Hematopoietic multipotent progenitor cell (in vitro differentiated cells): ENCODE data around the gene VSNL1. TPM values are rescaled to one million over a fixed set of nuclear protein-coding genes. Genes with fewer than 3 reads are reported as not detected.

Experiments
- DNase-seq, 3 donors: peaks; one replicate each; pipeline ENCODE4 v3.0.0-alpha.2; 2011 to 2015; ENCODE audit warnings: low read depth in 2 of 3, low spot score in 2 of 3
- total RNA-seq: library from RNA; depleted of rRNA; stranded (reverse); fragments of >200 nt; gene quantifications from one replicate; pipeline ENCODE4 v1.2.3, GENCODE V29; 2012

The VSNL1 gene
- total RNA-seq, 1 donor, result not detected

DNA sequence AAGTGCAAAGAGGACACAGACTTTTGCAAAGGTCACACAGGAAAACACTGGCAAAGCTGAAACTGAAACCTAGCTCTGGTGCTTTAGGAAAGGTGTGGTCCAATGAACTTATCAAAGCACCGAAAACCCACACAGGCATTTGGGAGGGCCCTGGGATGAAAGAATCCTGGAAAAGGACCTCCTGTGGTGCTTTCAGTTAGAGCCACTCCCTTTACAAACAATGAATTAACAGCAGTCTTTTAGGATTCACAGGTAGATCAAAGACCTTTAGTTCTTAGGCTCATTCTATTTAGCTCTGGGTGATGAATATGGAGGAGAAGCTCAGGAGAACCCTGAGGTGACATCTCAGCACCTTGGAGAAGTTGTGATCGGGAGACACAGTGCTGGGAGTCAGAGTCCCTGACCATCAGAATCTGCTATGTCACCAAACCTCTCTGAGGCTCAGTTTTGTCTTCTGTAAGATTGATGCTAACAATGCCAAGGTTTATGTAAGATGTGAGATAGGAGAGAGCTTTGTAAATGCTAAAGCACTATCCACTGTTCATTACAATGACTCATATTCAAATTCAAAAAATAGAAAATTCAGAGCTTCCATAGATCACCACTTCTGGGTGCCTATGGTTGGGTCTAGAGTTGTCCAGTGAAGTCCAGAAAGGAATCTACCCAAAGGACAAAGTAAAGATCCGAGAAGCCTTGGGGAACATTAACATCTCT is 39.3 kb downstream of the VSNL1 start:
- no peak for DNase-seq

DNA sequence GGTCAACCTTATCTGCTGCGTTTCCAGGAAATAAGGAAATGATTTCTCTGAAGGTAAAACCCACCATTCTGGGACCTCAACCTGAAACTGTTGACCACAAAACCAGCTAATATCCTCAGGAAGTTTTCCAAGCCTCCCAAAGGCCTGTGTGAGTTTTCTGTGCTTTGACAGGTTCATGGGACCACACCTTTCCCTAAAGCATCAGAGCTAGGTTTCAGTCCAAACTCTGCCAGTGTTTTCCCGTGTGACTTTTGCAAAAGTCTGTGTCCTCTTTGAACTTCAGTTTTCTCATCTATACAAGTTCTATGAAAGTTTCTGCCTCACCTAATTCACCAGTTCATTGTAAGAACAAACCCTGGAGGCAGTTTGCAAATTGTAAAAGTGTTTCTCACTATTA is 39.8 kb downstream of the VSNL1 start:
- no peak for DNase-seq

DNA sequence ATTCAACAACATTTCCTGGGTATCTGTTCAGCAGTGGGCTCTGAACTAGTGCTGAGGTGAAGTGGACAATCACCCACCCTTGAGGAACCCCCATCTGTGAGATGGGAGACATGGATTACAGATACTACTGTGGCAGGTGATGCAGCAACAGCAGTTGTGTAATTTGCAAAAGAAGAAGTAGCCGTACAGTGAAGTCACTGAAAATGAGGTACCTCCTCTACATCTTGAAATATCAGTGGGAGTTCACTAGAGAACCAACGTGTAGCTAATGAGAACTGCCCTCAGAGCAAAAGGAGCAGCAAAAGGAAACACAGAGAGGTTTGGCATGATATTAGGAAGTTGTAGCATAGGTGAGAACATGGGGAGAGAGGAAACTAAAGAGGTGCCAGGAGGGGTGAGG is 41.3 kb downstream of the VSNL1 start:
- no peak for DNase-seq

DNA sequence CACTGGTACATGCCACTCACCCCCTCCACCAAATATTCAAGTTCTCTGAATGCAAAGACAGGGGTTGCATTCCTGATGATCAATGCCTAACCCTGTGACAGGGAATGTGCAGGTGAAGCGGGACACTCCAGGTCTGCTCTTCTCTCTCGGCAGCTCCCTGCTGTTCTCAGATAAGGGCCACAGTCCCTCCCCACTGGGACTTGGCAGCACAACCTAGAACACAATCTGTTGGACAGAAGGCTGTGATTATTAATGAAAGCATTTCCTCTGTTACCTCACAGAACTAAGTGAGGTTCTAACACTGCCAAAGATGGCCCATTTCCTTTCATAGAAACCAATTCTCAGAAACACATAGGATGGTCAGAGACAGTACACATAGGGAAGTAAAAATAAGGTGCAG is 42.7 kb downstream of the VSNL1 start:
- DNase-seq, result no peak

DNA sequence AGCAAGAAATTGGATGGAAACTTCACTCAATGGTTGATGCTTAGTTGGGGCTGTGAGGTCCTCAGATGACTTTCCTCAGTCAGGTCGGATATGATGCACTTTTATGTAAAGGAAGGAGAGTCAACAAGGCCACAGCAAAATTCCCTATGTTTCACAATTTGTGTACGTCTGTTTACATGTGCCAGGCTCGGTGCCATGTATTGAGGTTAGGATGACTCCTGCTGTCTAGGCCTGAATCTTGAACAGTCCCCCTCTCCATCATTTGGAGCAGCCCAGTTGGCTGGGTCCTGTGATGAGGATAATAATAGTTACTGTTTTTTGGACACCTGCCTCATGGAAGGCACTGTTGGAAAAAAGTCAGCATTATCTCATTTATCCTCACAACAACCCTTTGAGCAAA is 43.1 kb downstream of the VSNL1 start:
- no peak for DNase-seq

DNA sequence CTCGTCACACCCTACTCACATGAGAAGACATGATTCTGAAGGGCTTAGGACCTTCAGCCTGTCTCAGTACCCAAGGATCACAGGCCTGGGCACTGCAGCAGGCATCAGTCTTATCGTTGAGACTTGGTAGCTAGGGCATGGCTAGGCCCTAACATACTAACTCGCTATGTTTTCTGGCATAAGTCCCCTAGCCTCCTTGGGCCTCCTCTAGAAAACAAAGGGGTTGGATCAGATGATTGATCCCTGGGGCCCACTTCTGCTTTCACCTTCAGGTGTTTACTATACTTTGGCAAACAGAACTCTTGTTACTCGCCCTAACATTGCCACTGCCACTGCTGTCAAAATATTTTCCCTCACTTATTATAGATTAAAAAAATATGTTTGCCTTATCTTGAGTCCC is 44.2 kb downstream of the VSNL1 start:
- DNase-seq, result no peak

DNA sequence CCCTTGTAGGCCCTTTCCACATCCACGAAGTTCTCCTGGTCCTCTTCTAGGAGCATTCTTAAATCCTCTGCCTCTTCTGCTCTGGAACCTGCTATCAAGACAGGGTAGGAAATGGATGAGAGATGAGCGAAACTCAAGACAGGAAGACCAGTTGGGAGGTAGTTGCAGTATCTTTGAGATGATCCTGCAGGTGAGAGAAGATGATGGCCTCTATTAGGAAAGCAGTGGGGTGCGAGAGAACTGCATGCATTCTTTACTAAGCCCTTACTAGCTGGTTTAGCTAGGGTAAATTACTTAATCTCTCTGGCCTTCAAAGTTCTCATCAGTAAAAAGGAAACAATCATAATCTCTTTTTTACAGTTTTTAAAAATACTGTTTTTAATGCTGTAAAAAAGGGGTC is 47.0 kb downstream of the VSNL1 start:
- DNase-seq, result no peak

DNA sequence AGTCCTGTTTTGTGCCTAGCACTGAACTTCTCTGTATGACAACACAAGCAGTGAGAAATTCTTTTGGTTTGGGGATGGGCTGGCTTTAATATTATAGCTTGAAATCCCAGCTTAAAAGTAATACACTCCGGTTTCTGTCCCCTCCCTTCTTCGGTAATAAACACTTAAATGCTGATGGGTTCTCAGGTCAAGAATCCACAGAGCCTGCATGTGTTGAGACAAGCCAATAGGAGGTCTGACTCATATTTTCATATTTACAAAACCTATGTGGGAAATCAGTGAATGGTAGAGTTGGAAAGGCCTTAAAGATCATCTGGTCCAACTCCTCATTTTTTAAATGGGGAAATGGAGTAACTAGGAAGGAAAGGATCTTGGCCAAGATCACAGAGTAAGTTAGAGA is 47.5 kb downstream of the VSNL1 start:
- no peak for DNase-seq

DNA sequence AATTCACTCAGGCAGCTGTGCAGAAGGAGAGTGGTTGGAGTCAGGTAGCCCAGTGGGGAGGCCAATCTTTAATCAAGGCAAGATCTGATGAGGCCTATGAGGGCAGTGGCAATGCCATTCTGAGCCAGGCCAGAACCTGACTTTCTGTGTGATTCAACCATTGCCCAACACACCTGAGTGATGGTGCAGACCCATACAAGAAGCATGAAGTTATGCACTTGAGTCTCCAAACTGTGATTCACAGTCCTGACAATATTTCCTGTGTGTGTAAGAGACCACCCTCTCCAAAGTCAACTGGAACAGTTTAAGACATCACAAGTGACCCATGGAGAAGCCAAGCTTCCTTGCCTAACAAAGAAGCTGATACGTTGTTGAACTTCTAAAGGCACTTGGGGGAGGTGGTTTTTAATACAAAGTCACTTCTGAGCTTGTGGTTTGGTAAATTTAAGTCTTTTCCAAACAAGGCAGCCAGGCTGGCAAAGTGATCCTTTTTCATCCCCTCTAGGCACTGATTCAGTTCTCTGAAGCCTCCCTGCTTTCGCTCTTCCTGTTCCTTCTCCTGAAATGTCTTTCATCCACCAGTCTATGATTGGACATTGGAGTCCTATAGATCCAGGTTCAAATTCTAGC is 49.0 kb downstream of the VSNL1 start:
- no peak for DNase-seq

DNA sequence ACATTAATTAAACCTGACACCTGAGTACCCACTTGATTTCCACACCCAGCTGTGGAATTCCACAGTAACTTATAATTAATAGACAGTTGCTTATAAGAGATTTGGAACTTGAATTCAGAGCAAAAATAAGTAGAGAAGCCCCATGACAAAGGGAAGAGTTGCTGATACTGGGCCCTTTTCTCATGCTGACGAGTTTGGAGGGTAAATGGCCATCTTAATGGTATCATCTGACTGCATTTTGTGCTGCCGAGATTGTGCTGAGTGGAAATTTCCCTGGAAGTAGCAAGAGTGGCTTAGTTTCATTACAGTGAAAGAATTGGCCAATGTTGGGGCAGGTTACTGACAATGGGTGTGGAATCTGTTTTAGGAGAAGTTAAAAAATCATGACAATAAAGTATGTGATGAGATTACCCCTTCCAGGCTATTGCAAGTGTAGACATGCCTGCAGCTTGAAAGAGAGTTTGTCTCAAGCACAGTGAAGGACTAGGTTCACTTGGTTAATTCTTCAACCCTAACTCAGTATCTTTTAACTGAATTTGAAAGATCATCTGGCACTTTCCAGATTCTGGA is 49.9 kb downstream of the VSNL1 start:
- no peak for DNase-seq

DNA sequence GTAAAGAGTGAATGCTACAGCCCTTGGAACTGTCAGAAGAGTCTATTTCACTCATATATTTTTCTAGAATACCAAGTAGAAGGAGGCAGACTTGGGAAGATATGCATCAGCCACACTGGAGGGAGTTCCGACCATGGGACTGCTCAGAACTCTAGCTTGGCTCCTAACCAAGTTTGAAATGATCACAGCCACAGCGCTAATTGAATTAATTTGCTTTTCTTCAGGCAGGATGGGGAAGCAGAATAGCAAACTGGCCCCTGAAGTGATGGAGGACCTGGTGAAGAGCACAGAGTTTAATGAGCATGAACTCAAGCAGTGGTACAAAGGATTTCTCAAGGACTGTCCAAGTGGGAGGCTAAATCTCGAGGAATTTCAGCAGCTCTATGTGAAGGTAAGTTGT is 51.4 kb downstream of the VSNL1 start:
- DNase-seq, result no peak

DNA sequence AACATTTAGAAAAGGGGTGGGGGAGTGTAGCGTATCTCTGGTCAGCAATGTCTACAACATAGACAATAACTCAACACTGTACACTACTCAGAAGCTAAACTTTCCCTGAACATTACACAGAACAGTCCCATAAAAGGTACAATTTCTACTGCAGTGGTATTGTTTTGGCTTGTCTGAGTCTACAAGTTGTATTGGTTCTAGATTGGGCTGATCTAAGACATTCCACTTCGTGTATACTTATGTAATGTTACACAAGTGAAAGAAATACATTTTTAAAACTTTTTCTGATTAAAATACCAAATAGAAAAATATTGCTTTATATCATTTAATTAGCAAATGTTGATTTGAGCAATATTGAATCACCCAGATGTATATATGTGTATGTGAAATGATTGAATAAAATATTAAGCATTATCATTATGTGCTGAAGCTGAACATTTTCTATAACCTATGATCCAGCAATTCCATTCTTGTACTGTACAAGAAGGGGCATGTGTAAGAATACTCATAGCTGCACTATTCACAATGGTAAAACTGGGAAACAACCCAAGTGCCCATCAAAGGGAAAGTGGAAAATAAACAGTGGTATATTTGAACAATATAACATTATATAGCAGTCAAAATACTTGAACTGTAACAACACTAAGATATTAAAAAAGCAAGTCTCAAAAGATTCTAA is 52.4 kb downstream of the VSNL1 start:
- DNase-seq, result no peak

DNA sequence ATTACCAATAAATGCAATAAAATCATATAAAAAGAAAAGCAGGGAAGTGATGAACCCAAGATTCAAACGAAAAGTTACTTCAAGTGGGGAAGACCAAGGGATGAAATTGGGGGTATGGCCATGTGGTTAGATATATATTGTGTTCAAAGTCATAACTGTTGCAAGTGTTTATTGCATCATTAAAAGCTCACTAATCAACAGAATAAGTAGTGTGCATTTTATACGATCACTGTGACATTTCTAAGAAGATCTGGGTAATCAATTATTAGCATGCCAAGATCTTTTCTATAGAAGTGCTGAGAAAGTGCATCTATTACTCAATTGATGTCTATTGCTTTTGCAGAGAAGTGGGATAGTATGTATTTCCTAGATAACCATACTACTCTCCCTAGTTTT is 52.9 kb downstream of the VSNL1 start:
- DNase-seq, result no peak

DNA sequence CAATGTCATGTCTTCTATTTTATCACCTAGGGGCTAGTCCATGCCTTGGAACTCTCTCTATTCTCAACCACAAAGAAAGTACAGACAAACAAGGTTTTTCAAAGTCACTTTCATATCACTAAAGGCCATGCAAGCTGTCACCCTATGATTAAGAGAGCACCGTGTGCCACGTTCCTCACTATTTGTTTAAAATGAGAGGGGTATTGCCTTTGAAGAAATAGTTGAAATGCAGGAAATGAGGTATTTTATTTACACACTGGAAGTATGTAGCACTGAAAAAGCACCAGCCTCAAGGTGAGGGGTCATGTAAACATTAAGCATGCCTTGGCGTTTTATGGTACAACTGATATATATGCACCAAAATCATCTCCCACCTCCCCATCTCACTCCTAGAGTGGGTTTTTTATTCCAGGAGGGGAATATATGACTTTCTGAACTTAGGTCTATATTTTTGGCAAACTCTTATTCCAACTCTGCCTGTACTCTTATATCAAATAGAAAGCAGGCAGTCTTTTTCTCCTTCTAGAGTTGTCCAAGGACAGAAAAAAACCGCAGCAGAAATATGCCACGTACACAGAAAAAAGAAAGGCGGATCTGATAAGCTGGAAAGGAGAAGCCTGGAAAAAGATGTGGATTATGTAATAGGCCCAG is 53.5 kb downstream of the VSNL1 start:
- DNase-seq, result no peak

DNA sequence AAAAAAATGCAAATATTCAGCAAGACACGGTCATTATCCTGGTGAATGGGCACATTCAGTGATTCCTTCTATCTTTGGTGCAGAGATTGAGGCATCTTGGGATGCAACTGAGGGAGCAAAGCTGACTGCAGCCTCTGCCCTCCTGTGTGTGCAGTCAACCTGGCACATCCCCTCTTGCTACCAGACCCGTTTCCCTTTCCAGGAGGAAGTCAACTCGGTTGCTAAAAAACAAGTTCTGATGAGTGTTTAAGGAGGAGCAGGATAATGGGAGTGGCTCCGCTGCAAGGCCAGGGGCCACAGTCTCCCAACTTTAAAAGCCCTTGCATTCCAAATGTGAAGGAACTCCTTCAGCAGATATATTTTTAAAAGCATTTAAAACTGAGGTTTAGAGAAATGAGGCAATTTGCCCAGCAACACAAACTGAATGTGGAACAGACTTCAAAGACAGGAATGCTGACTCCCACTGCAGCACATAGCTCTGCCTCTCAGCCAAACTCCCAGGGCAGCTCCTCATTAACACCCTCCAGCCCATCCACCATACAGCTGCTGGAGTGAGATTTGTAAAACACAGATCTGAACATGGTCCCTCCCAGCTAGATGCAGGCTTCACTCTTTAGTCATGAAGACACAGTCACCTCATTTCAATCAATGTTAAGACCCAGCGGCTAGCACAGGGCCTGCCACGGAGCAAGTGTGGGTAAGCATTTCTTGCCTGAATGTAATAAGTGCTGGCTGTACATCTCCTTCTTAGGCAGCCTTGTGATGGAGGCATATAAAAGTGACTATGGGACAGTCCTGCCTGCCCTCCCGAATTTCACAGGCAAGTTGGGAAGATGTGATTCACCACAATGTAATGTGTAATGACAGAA is 54.3 kb downstream of the VSNL1 start:
- no peak for DNase-seq

DNA sequence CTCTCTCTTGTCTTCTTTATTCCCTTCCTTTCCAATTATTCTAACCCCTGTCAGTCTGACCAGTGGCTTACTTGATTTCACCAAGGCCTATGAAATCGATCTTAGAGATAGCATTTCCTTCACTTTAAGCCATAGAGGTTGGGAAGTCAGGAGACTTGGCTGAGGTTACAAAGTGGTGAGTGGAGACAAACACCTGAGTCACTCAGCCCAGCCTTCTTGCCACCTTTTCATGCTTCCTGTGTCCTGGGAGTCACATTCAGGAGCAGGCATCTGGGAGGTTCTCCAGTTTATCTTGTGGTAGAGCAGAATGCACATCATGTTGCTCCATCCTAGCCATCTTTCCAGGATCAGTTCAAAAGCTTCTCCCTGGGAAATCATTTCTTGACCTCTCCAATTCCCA is 59.1 kb downstream of the VSNL1 start:
- DNase-seq, result no peak

DNA sequence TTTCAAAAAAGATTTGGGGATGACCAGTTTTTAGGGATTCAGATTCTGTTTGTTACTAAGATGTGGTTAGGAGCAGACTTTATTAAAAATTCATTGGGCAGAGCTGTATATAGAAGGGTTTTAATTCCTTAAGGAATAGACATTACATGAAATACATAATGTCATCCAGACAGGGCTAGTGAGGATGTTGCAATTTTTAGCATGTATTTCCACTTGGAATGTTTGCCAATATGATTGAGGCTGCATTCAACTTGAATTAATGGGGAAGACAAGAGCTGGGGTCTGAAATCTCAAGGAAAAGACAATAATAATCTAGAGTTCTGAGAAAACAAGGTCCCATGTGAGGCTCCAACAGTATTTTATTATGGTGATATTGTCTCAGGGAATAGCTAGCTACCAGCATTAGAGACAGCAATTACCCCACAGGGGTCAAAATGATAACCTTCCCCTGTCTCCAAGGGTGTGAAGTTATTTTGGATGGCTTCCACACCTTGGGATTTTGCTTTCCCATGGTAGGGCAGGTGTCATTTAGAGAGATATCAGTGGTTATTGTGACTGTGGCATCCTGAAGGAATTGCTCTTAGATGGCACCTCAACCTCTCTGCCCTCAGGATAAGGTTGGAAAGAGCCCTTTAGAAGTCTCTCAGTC is 60.2 kb downstream of the VSNL1 start:
- no peak for DNase-seq

DNA sequence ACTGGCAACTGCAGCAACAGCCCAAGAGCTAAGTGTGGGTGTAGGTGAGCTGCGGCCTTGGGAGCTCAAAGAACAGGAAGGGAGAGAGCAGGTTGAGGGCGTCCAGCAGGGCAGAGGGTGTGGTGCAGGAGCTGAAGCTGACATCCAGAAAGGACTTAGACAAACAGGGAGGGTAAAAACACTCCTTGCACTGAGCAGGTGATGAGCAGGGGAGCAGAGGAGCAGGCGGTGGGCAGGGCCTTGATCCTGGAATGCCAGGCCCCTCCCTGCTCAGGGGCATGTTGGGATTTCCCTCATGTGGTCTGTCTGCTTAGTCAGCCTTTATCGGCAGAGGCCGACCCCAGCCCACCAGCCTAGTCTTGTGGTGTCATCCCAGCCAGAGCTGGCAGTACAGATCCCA is 63.6 kb downstream of the VSNL1 start:
- DNase-seq, result no peak

DNA sequence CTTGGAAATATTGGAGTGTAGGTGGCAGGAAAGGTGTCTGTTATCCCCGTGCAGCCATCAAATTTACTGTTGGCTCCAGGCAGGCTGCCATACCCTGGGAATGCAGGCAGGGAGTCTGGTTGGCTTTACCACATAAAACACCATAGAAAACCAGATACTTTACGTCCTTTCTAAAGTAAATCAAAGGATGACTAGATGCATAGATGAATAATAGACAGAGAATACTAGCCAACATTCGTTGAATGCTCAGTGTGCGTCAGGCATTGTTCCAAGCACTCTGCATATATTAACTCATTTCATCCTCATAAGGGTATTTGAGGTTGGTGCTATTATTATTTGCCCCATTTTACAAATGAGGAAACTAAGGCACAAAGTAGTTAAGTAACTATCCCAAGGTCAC is 65.2 kb downstream of the VSNL1 start:
- no peak for DNase-seq

DNA sequence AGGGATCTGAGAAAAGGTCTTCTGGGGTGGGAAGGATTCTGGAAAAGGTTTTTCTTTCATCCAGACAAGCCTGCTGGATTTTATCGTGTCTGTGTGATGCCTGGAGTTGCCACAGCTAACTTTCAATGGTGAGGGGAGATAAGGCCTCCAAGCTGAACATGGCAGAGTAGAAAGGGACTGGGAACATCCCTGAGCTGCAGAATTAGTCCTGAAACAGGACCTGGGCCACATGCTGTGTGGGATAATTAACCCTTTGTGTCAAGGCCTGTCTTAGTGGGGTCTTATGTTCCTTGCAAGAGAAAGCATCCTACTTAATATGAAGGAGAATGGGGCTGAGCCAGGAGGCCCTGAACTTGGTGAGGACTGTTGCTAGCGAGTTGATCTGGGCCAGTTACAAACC is 66.4 kb downstream of the VSNL1 start:
- no peak for DNase-seq
